HuH-7.5 (cell line): ENCODE results near the gene NT5DC2.

Experiments
- DNase-seq: peaks from one replicate; pipeline ENCODE4 v3.0.0; 2011; ENCODE audit warnings: low spot score

The NT5DC2 gene

DNA sequence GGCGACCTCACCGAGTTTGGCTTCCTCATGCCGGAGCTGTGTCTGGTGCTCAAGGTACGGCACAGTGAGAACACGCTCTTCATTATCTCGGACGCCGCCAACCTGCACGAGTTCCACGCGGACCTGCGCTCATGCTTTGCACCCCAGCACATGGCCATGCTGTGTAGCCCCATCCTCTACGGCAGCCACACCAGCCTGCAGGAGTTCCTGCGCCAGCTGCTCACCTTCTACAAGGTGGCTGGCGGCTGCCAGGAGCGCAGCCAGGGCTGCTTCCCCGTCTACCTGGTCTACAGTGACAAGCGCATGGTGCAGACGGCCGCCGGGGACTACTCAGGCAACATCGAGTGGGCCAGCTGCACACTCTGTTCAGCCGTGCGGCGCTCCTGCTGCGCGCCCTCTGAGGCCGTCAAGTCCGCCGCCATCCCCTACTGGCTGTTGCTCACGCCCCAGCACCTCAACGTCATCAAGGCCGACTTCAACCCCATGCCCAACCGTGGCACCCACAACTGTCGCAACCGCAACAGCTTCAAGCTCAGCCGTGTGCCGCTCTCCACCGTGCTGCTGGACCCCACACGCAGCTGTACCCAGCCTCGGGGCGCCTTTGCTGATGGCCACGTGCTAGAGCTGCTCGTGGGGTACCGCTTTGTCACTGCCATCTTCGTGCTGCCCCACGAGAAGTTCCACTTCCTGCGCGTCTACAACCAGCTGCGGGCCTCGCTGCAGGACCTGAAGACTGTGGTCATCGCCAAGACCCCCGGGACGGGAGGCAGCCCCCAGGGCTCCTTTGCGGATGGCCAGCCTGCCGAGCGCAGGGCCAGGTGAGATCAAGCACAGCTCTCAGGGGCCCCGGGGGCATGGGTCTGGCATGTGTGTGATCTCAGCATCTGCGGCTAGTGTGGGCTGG is 45.6 kb downstream of the NT5DC2 start:
- DNase-seq, result no peak

- no peak for DNase-seq
Measured at GRCh38 chr3:52487050-52487787, 46.4 kb downstream of the NT5DC2 start.

DNA sequence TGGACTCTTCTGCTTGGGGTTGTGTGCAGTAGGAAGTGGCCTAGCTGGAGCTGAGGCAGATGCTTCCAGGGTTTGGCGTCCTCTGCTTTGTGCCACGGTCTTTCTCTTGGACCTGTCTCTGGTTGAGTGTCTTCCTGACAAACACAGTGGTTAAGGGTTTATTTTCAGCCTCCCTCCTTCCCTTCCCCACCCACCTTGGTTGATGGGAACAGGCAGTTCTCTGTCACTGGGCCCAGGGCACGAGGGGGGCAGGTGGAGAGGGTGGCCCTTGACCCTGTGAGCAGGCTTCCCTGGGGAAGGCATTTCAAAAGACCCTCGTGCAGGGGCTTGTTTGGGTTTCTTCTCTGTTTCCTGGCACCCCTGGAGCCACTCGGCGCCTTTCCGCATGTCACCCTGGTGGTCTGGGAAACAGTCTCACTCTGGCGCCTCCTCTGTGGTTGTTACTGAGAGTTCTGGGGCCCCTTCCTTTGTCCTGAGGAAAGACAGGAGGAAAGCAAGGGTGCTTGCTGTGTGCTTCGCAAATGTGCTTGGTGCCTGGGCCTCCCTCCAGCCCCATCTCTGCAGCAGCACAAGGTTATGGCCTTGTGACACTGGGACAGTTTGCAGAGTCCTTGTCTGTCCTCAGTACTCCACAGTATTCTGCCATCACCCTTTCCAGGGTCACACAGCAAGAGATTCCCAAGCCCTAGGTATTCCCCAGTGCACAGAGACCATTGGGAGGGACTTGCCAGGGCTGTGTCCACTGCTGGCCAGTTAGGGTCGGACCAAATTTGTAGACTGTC is 48.8 kb downstream of the NT5DC2 start:
- no peak for DNase-seq

GRCh38 chr3:52483577-52484381 is 49.9 kb downstream of the NT5DC2 start:
- no peak for DNase-seq

- no peak for DNase-seq
Measured at GRCh38 chr3:52483081-52483480, 50.6 kb downstream of the NT5DC2 start.

- DNase-seq, result no peak
Measured at GRCh38 chr3:52481819-52482521, 51.7 kb downstream of the NT5DC2 start.

DNA sequence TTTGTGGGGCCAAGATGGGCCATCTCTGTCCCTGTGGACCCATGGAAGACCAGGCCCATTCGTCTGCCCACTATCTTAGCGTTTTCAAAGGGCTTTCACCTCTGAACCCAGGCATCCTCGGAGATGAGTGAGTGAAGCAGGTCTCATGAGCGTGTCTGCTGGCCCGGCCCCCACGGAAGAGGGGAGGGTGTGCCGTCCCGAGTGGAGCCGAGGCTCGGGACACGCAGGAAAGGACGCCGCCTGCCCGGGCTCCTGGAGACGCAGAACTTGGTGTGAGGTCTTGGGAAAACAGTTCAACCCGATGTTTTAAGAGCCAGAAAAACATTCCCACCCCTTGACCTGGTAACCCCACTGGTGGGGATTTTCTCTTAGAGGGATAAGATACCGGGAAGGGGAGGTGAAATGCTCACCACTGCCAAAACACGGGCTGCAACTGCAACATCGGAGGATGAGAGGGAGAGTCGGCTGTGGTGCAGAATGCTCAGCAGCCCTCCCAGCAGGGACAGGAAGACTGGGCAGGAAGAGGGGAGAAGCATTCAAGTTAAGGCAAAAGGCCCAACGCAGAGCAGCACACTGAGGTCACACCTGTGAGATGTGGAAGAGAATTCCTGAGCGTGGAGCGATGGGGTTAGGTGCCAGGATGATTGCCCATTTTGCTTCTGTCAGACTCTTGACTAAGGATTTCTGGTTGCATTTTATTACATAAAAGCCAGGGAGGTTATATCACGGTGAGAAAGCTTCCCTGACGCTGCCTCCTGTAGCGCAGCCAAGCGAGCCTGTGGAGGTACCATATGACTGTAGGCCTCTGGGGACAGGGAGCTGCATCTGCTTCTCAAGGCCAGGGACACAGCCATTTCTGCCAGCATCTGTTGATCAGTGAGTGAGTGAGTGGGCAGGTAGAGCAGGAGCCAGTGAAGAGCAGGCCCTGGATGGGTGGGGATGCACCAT is 52.6 kb downstream of the NT5DC2 start:
- DNase-seq, result no peak

DNA sequence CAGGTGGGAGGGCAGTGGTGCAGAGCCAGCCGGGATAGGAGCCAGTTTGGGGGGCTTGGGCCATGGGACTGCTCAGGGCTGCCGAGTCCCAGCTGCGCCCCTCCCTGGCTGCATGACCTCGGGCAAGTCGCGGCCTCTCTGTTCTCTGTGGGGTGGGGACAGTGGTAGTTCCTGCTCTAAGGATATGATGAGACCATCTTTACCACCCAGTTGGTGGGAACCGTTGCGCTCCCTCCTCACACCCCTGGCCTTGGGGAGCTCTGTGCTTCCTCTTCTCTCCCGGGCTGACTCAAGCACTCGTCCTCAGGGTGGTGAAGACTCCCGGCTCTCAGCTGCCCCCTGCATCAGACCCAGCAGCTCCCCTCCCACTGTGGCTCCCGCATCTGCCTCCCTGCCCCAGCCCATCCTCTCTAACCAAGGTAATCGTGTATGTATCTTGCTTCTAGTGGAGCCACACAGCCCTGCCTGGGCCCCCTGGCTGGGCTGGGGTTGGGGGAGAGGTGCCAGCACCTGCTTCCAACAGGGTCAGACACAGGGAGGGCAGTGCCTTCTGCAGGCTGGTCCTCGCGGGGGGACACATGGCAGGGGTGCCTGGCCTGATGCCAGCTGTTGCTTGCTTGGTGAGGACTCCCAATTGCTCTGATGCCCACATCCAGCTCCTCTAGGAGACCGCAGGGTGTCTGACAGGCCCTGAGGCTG is 53.6 kb downstream of the NT5DC2 start:
- DNase-seq, result no peak

DNA sequence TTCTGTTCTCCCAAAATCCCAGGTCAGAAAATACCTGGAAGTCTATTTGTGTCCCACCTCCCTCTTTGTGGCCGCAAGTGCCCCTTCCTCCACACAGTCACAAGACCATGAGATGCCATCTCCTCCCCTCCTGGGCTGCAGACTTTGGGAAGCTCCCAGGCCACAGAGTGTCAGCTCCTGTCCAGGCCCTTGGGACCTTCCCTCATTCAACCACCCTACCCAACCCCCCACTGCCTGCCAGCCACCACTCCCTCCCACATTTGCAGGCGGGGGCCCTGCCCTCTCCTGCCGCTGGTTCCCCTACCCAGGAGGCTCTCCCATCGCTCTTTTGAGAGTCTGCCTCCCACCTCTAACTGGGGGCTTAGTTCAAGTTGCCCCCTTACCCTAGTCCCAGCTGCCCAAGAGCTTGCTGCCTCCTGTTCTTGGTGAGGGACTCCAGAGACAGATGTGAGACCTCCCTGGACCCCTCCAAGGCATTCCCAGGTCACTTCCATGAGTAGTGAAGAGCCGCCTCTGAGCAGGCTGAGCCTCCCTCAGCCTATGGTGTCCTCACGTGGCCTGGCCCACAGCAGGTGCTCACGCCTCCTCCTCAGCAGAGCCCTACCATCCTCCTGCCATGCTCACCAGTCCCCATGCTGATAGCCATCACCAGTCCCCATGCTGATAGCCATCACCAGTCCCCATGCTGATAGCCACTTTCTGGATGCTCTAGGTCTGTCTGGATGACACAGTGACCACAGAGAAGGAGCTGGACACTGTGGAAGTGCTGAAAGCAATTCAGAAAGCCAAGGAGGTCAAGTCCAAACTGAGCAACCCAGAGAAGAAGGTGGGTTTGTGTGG is 54.4 kb downstream of the NT5DC2 start:
- no peak for DNase-seq

DNA sequence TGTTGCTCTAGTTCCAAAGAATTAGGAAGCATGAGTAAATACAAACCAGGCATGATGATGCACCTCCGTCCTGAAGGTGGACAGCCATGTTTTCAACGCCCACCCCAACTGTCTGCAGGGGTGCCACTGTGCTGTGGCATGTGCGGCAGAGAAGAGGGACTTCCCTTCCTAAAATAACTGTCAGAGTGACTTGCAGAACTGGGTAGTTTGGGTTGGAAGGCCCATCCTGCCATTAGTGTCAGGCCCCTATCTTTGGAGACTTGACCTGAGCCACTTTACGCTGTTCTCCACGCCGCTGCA is 55.9 kb downstream of the NT5DC2 start:
- no peak for DNase-seq

GRCh38 chr3:52477076-52477795 is 56.4 kb downstream of the NT5DC2 start:
- DNase-seq, result no peak
